ENCODE results near the gene RHCG. TPM values are rescaled to one million over a fixed set of nuclear protein-coding genes. Genes with fewer than 3 reads are reported as not detected.

The RHCG gene
- total RNA-seq (not detected), polyA plus RNA-seq (not detected)

DNA sequence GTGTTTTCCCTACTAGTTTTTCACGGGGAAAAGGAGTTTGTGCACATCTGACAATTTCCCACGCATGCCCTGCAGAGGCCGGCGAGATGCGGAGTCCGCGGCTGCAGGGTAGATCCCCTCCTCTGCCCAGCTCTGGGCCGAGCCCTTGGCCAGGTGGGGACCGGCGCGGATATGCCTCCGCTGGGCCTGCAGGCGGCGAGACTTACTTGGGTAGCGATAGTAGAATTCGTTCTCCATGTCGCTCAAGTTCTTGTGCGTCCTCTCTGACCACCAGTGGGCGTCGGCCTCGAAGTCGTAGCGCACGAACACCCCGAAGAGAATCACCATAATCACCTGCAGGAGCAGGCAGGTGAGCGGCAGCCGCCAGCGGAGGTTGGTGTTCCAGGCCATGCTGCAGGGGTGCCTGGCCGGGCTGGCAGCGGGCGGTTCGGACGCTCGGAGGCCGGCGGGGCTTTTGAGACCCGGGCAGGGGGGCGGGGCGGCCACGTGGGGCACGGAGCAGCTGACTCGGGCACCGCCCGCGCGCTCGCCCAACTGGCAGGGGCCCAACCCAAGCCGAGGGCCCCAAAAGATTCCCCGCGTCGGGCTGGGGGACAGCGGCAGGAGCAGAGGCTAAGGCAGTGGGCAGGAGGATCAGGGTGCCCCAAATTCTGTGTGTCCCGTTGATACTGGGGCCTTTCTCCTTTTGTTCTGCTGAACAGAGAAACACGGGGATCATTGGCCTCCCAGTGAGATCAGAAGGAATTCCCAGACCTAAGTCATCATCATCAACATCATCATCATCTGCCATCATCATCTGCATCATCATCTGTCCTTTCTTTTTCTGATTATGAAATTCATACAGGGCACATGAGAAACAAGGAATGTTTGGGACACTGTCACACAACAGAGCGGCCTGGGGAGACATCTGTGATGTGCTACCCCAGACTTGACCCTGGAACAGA is at the start of gene RHCG:
RHCG (minus strand) TSS at position 429 of the 944 bp plus-strand sequence; CDS start at position 390, 39 bp downstream.
- peaks cover 0 to 11% (median 0%) of the 10 kb centered on the region in 4 donors for H3K4me1 Mint-ChIP-seq
- H3K27me3 ChIP-seq (ENCODE audit: control insufficient read depth, insufficient read depth, low read length) = peaks cover 16% of the 10 kb centered on the region
- DNase-seq = peak in 1 of 3 donors; percentile 29
- no peak for ATAC-seq (ENCODE audit: low read depth in 2 of 2)
- peaks cover 0 to 2% (median 0%) of the 10 kb centered on the region in 7 donors for H3K9me3 Mint-ChIP-seq
- peaks cover 8% of the 10 kb centered on the region for H3K4me1 ChIP-seq (ENCODE audit: control insufficient read depth, insufficient read depth, low read length, poor library complexity, severe bottlenecking)
- H3K9me3 ChIP-seq (ENCODE audit: control insufficient read depth in 2 of 2, low read length in 2 of 2) = no peaks in the 10 kb centered on the region
- H3K27ac ChIP-seq (ENCODE audit: insufficient read depth, low read length, poor library complexity, severe bottlenecking) = no peak within 1 kb of the TSS
- H3K36me3 Mint-ChIP-seq = no peaks in the 10 kb centered on the region
- H3K27me3 Mint-ChIP-seq = peaks cover 59% of the 10 kb centered on the region
- H3K36me3 ChIP-seq (ENCODE audit: control insufficient read depth, insufficient read depth, low read length) = no peaks in the 10 kb centered on the region
- H3K4me3 ChIP-seq (ENCODE audit: low read depth, low read length) = no peak within 1 kb of the TSS
- H3K4me3 Mint-ChIP-seq = peak within 1 kb of the TSS in 2 of 4 donors; percentile 50 to 69
- no peak within 1 kb of the TSS for H3K27ac Mint-ChIP-seq

DNA sequence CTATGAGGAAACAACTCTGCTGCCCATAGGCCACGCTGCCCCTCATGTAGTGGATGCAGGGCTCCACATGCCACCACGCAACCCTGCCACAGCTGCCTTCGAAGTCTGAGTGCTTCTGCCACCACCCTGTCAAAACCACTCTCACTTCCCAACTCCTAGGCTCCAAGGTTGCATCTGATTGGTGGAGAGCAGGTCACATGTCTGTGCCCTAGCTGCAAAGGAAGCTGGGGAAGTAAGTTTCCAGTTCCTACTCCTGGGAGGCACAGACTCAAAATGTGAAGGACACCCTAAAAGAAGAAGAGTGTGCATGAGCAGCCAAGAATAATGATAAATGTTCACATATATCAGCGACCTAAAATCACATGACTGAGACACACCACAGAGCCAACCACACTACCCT is 47.0 kb upstream of the RHCG start:
- no peak overlapping the region for H3K27ac ChIP-seq (ENCODE audit: insufficient read depth, low read length, poor library complexity, severe bottlenecking)
- H3K36me3 ChIP-seq (ENCODE audit: control insufficient read depth, insufficient read depth, low read length) = no peaks in the 10 kb centered on the region
- Mint-ChIP-seq H3K4me3 (no peak overlapping the region), H3K27ac (no peak overlapping the region), H3K9me3 (peaks cover 0 to 4% (median 2%) of the 10 kb centered on the region in 7 donors), H3K36me3 (no peaks in the 10 kb centered on the region), H3K27me3 (peaks cover 25% of the 10 kb centered on the region), H3K4me1 (no peaks in the 10 kb centered on the region)
- no peaks in the 10 kb centered on the region for H3K9me3 ChIP-seq (ENCODE audit: control insufficient read depth in 2 of 2, low read length in 2 of 2)
- H3K4me1 ChIP-seq (ENCODE audit: control insufficient read depth, insufficient read depth, low read length, poor library complexity, severe bottlenecking) = no peaks in the 10 kb centered on the region
- no peak for ATAC-seq (ENCODE audit: low read depth in 2 of 2)
- H3K27me3 ChIP-seq (ENCODE audit: control insufficient read depth, insufficient read depth, low read length) = peaks cover 12% of the 10 kb centered on the region
- no peak for DNase-seq
- H3K4me3 ChIP-seq (ENCODE audit: low read depth, low read length) = no peak overlapping the region

DNA sequence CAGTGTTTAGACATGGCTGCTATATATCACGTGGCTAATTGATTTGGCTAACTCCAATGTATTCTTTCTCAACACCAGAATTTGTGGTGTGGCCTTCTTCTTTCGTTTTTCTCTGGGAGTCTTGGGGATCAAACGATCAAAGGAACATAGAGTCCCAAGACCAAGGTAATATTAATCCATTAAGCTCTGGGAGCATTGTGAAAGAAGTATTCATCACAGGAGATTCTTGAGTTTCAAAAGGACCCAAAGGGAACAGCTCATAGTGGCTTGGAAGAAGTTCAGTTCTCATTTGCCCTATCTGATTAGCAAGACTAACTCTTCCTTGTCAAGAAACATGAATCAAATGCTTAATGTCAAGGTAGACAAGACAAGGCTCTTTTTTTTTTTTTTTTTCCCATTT is 46.0 kb upstream of the RHCG start:
- peaks cover 4 to 7% of the 10 kb centered on the region in 2 experiments for H3K9me3 ChIP-seq (ENCODE audit: control insufficient read depth in 2 of 2, low read length in 2 of 2)
- no peak for DNase-seq
- H3K36me3 ChIP-seq (ENCODE audit: control insufficient read depth, insufficient read depth, low read length) = no peaks in the 10 kb centered on the region
- peaks cover 12% of the 10 kb centered on the region for H3K27me3 ChIP-seq (ENCODE audit: control insufficient read depth, insufficient read depth, low read length)
- Mint-ChIP-seq H3K4me1 (no peaks in the 10 kb centered on the region), H3K36me3 (peaks cover 3% of the 10 kb centered on the region), H3K27ac (no peak overlapping the region), H3K9me3 (peaks cover 0 to 7% (median 4%) of the 10 kb centered on the region in 7 donors), H3K4me3 (no peak overlapping the region), H3K27me3 (peaks cover 33% of the 10 kb centered on the region)
- H3K27ac ChIP-seq (ENCODE audit: insufficient read depth, low read length, poor library complexity, severe bottlenecking) = no peak overlapping the region
- no peak for ATAC-seq (ENCODE audit: low read depth in 2 of 2)
- no peaks in the 10 kb centered on the region for H3K4me1 ChIP-seq (ENCODE audit: control insufficient read depth, insufficient read depth, low read length, poor library complexity, severe bottlenecking)
- no peak overlapping the region for H3K4me3 ChIP-seq (ENCODE audit: low read depth, low read length)

DNA sequence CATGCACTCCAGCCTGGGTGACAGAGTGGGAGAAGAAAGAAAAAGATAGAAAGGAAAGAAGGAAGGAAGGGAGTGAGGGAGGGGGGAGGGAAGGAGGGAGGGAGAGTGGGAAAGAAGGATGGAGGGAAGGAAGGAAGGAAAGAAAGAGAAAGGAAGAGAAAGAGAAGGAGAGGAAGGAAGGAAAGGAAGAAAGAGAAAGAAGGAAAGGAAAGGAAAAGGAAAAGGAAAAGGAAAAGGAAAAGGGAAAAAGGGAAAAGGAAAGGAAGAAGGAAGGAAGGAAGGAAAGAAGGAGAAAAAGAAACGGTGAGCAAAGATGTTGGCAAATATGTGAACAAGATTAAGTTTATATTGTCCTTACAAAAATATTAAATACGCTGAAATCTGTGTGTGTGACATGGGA is 42.6 kb upstream of the RHCG start:
- Mint-ChIP-seq H3K27me3 (peaks cover 27% of the 10 kb centered on the region), H3K27ac (no peak overlapping the region), H3K4me1 (no peaks in the 10 kb centered on the region)

DNA sequence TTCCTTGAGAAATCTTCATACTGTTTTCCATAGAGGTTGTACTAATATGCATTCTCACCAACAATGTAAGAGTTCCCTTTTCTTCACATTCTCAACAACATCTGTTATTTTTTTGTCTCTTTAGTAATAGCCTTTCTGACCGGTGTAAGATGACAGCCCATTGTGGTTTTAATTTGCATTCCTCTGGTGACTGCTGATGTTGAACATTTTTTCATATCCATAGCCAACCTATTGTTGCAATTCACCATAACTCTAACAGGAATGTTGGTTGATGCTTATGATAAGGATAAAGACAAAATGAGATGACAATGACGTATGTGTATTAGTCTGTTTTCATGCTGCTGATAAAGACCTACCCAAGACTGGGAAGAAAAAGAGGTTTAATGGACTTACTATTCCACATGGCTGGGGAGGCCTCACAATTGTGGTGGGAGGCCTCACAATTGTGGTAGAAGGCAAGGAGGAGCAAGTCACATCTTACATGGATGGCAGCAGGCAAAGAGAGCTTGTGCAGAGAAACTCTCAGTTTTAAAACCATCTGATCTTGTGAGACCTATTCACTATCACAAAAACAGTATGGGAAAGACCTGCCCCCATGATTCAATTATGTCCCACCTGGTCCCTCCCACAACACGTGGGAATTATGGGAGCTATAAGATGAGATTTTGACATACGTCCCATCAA is 37.6 kb upstream of the RHCG start:
- no peak overlapping the region for H3K27ac ChIP-seq (ENCODE audit: insufficient read depth, low read length, poor library complexity, severe bottlenecking)
- Mint-ChIP-seq H3K27ac (no peak overlapping the region), H3K4me3 (no peak overlapping the region), H3K4me1 (no peaks in the 10 kb centered on the region), H3K9me3 (peaks cover 0 to 16% (median 10%) of the 10 kb centered on the region in 7 donors), H3K36me3 (peaks cover 3% of the 10 kb centered on the region), H3K27me3 (peaks cover 11% of the 10 kb centered on the region)
- H3K4me3 ChIP-seq (ENCODE audit: low read depth, low read length) = no peak overlapping the region
- DNase-seq (no peak), ATAC-seq (ENCODE audit: low read depth in 2 of 2) (no peak)
- peaks cover 4 to 9% of the 10 kb centered on the region in 2 experiments for H3K9me3 ChIP-seq (ENCODE audit: control insufficient read depth in 2 of 2, low read length in 2 of 2)
- H3K27me3 ChIP-seq (ENCODE audit: control insufficient read depth, insufficient read depth, low read length) = no peaks in the 10 kb centered on the region
- no peaks in the 10 kb centered on the region for H3K4me1 ChIP-seq (ENCODE audit: control insufficient read depth, insufficient read depth, low read length, poor library complexity, severe bottlenecking)
- no peaks in the 10 kb centered on the region for H3K36me3 ChIP-seq (ENCODE audit: control insufficient read depth, insufficient read depth, low read length)

More for the DNA sequence above, 42.6 kb upstream of the RHCG start:
- Histone ChIP-seq H3K36me3 (ENCODE audit: control insufficient read depth, insufficient read depth, low read length) (no peaks in the 10 kb centered on the region), H3K4me3 (ENCODE audit: low read depth, low read length) (no peak overlapping the region), H3K27ac (ENCODE audit: insufficient read depth, low read length, poor library complexity, severe bottlenecking) (no peak overlapping the region), H3K27me3 (ENCODE audit: control insufficient read depth, insufficient read depth, low read length) (peaks cover 9% of the 10 kb centered on the region), H3K9me3 (ENCODE audit: control insufficient read depth in 2 of 2, low read length in 2 of 2) (peaks cover 4 to 9% of the 10 kb centered on the region in 2 experiments), H3K4me1 (ENCODE audit: control insufficient read depth, insufficient read depth, low read length, poor library complexity, severe bottlenecking) (no peaks in the 10 kb centered on the region)
- Mint-ChIP-seq H3K4me3 (no peak overlapping the region), H3K9me3 (peaks cover 0 to 14% (median 7%) of the 10 kb centered on the region in 7 donors), H3K36me3 (peaks cover 3% of the 10 kb centered on the region)
- no peak for DNase-seq
- no peak for ATAC-seq (ENCODE audit: low read depth in 2 of 2)

DNA sequence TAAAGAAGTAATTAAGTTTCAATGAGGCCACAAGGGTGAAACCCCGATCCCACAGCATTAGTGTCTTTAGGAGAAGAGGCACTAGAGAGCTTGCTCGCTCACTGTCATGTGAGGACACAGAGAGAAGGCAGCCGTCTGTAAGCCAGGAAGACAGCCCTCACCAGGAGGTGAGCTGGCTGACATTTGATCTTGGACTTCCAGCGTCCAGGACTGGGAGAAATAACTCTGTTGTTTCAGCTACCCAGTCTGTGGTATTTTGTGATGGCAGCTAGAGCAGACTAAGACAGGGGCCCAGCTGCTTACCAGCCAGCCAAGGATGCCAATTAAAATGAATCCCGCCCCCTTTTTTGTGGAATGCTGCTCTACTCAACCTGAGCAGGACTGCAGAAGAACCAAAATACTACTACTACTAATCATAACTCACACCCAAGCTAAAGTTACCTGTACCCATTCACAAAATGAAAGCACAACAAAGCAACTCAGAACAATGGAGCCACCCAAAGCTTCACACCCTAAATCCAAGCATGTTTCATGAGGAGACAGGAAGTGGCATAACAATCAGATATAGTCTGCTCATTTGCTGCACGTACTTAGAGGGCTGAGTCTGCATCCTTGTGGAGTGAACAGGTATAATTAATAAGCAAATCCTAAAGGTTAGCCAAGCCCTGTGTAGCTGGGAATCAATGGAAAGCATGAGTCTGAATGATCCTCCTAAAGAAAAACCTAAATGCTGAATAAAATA is 35.6 kb upstream of the RHCG start:
- ATAC-seq (ENCODE audit: low read depth in 2 of 2) (no peak), DNase-seq (no peak)
- no peaks in the 10 kb centered on the region for H3K27me3 ChIP-seq (ENCODE audit: control insufficient read depth, insufficient read depth, low read length)
- H3K4me1 ChIP-seq (ENCODE audit: control insufficient read depth, insufficient read depth, low read length, poor library complexity, severe bottlenecking) = no peaks in the 10 kb centered on the region
- Mint-ChIP-seq H3K27me3 (peaks cover 10% of the 10 kb centered on the region), H3K4me3 (no peak overlapping the region), H3K4me1 (no peaks in the 10 kb centered on the region), H3K27ac (no peak overlapping the region), H3K9me3 (peaks cover 0 to 11% (median 4%) of the 10 kb centered on the region in 7 donors), H3K36me3 (no peaks in the 10 kb centered on the region)
- no peaks in the 10 kb centered on the region for H3K36me3 ChIP-seq (ENCODE audit: control insufficient read depth, insufficient read depth, low read length)
- no peak overlapping the region for H3K27ac ChIP-seq (ENCODE audit: insufficient read depth, low read length, poor library complexity, severe bottlenecking)
- no peak overlapping the region for H3K4me3 ChIP-seq (ENCODE audit: low read depth, low read length)
- H3K9me3 ChIP-seq (ENCODE audit: control insufficient read depth in 2 of 2, low read length in 2 of 2) = no peaks in the 10 kb centered on the region

DNA sequence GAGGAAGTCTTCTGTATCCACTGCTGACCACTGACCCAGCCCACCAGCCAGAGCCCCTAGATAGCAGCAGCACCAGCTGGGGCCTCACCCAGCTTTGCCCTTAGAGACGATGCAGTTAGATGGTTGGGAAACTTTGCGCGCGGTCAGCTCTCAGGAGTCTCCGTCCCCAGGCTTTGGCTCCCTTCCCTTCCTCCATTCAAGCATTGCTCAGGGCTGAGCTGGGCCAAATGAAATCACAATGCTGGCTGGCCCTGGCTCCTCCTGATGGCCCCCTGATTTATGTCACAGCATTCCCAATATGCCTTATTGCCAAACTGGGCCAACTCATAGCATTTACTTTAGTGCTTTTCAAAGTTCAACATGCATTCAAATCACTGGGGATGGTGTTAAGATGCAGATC is 34.6 kb upstream of the RHCG start:
- Histone ChIP-seq H3K4me1 (ENCODE audit: control insufficient read depth, insufficient read depth, low read length, poor library complexity, severe bottlenecking) (no peaks in the 10 kb centered on the region), H3K4me3 (ENCODE audit: low read depth, low read length) (no peak overlapping the region), H3K27ac (ENCODE audit: insufficient read depth, low read length, poor library complexity, severe bottlenecking) (no peak overlapping the region), H3K36me3 (ENCODE audit: control insufficient read depth, insufficient read depth, low read length) (no peaks in the 10 kb centered on the region), H3K27me3 (ENCODE audit: control insufficient read depth, insufficient read depth, low read length) (no peaks in the 10 kb centered on the region), H3K9me3 (ENCODE audit: control insufficient read depth in 2 of 2, low read length in 2 of 2) (no peaks in the 10 kb centered on the region)
- DNase-seq (no peak), ATAC-seq (ENCODE audit: low read depth in 2 of 2) (no peak)
- H3K36me3 Mint-ChIP-seq = no peaks in the 10 kb centered on the region
- H3K4me3 Mint-ChIP-seq = no peak overlapping the region
- H3K4me1 Mint-ChIP-seq = no peaks in the 10 kb centered on the region
- H3K9me3 Mint-ChIP-seq = peaks cover 0 to 9% (median 4%) of the 10 kb centered on the region in 7 donors
- H3K27ac Mint-ChIP-seq = no peak overlapping the region
- H3K27me3 Mint-ChIP-seq = peaks cover 13% of the 10 kb centered on the region
